GM20000 (cell line): ENCODE data around the gene DCTN4.
"Not testable (repeated sequence)": the region's sequence is repeated elsewhere in the genome, so short reads cannot be mapped to it uniquely, and the experiment has no call there.

ENCODE experiments used
- DNase-seq: peaks from one replicate; pipeline ENCODE4 v3.0.0; 2012; ENCODE audit warnings: low spot score
- TF ChIP-seq, protein P1 (sequence below): IDR thresholded peaks from 2 replicates; pipeline ENCODE4 v1.5.1; 2012; ENCODE audit warnings: mild to moderate bottlenecking, control low read depth; ENCODE audit errors: extremely low read depth, missing control alignments

The DCTN4 gene

DNA sequence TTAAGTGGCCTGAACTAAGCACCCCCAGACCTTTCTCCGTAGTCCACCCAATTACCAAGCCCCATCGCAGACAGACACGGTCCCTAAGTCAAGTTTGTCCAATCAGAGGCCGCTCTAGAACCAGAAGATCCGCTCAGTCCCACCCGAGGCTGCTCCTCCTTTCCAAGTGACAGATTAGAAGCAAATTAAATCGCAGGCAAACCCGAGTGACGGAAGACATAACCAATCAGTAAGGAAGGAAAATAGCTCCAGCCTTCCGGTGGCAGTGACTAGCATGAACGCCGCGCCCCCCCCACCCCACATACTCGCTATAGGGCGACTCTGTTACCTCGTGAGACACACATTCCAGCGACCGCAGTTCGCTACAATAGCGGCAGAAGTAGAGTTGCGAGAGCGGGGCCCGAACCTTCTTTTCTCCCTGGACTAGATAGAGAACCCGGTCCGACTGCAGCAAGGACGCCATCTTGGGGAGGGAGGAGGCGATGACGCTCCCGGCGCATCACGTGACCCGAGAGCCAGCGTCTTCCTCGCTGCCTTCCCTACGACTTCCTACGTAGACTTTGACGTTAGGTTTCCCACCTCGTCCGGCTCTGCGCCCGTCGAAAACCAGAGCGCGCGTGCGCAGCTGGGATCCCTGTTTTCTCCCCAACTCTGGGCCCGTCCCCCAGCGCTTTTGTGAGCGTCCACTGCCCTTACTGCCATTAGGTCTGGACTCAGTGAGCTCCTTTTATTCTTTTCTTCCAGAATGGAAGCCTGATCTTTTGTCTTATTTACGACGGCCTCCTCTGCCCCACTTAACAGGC, at the start of gene DCTN4:
Gene DCTN4 (minus strand): TSS at position 487 of the 803 bp plus-strand sequence. CDS start 24 bp downstream, at position 463.
- peak; percentile 89 for DNase-seq
- TF ChIP-seq, protein P1, sequence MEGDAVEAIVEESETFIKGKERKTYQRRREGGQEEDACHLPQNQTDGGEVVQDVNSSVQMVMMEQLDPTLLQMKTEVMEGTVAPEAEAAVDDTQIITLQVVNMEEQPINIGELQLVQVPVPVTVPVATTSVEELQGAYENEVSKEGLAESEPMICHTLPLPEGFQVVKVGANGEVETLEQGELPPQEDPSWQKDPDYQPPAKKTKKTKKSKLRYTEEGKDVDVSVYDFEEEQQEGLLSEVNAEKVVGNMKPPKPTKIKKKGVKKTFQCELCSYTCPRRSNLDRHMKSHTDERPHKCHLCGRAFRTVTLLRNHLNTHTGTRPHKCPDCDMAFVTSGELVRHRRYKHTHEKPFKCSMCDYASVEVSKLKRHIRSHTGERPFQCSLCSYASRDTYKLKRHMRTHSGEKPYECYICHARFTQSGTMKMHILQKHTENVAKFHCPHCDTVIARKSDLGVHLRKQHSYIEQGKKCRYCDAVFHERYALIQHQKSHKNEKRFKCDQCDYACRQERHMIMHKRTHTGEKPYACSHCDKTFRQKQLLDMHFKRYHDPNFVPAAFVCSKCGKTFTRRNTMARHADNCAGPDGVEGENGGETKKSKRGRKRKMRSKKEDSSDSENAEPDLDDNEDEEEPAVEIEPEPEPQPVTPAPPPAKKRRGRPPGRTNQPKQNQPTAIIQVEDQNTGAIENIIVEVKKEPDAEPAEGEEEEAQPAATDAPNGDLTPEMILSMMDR: no peak

DNA sequence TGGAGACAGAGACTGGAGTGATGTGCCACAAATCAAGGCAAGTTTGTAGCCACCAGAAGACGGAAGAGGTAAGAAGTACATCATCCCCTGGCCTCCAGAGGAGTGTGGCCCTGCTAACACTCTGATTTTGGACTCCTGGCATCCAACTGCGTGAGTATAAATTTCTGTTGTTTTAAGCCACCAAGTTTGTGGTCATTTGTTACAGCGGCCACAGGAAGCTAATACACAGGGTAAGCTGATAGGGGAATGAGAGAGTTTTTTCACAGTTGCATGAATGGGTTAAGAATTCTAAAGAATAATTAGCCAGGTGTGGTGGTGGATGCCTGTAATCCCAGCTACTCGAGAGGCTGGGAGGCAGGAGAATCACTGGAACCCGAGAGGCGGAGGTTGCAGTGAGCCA, 45.6 kb upstream of the DCTN4 start:
- TF ChIP-seq, protein P1: no peak

DNA sequence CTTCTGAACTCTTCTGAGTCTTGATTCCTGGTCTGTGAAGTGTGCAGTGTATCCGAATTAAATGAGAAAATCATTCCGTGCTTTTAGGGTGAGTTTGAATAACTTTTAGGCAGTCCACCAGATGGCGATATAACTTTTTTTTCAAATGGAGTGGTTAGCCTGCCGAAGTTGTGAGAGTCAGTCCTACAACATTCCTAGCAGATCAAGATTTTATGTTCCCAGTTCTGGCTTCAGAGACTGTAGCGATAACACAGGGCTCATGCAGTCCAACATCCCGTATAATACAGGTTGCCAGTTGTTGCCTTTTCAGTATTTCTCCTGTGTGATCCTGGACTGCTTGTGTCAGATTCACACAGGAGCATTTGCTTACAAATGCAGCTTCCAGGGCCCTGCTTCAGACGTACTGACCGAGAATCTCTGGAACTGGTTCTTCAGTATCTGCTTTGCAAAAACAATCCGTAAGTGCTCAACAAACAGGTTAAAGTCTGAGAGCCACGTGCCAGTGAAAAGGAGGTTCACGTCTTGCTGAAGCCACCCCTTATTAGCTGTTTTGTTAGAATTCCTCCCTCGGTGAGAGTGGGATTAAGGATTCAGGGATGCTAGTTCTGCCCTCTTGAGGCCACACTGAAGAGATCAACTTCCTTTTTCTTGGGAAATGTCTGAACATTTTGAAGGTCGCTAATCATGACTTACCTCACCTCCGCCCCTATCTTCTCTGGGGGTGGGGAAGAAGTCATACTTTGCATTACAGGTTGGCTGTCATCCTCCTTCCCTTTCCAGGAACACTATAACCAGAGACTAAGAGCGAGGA, 42.5 kb upstream of the DCTN4 start:
- no peak for DNase-seq
- TF ChIP-seq, protein P1: peak; percentile 26

More for the DNA sequence above, 45.6 kb upstream of the DCTN4 start:
- no peak for DNase-seq

DNA sequence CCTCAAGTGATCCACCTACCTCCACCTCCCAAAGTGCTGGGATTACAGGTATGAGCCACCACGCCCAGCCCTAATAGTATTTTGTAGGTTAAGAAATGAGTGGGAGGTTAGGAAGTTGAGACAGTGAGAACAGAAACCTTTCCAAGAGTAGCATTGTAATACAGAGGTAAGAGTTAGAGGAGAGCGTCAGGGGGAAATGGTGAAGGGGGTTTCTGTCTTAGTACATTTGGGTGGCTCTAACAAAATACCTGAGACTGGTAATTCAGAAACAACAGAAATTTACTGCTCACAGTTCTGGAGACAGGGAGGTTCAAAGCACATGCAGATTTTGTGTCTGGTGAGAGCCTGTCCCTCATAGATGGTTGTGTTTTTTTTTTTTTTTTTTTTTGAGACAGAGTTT, 38.6 kb upstream of the DCTN4 start:
- TF ChIP-seq, protein P1: no peak
- no peak for DNase-seq

DNA sequence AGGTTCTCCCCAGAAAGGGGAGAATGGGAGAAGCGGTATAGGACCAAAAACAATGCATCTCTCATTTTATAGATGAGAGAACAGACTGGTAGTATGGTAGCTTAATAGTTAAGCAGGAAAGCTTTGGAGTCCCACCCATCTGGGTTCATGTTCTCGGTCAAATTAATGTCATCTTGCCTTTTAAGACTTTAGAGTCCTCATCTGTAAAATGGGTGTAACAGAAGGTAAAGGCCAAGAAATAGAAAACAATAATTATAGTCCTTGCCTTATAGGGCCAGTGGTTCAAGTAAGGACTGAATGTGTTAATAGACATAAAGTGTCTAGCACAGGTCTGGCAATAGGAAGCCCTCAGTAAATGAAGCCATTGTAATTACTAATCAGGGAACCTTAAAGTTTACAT, 36.1 kb upstream of the DCTN4 start:
- DNase-seq: no peak
- TF ChIP-seq, protein P1: no peak

DNA sequence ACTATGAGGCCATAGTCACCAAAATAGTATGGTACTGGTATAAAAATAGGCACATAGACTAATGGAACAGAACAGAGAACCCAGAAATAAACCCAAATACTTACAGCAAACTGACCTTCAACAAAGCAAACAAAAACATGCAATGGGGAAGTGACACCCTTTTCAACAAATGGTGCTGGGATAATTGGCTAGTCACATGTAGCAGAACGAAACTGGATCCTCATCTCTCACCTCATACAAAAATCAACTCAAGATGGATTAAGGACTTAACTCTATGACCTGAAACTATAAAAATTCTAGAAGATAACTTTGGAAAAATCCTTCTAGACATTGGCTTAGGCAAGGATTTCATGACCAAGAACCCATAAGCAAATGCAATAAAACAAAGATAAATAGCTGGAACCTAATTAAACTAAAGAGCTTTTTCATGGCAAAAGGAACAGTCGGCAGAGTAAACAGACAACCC, 34.6 kb upstream of the DCTN4 start:
- not testable (repeated sequence) for DNase-seq

DNA sequence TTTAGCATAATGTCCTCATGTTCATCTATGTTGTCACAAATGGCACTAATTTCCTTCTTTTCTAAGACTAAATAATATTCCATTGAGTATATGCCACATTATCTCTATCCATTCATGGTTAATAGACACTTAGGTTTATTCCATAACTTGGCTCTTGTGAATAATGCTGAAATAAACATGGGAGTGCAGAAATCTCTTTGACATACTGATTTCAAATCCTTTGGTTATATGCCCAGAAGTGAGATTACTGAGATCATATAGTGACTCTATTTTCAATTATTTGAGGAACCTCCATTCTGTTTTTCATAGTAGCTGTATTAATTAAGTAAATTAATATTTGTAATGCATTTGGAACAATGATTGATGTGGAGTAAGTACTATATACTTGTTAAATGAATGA, 32.7 kb upstream of the DCTN4 start:
- TF ChIP-seq, protein P1: no peak
- DNase-seq: no peak
